ENCODE data around the gene GSX2. TPM values are rescaled to one million over a fixed set of nuclear protein-coding genes. Genes with fewer than 3 reads are reported as not detected.

GSX2 gene
- total RNA-seq, 4 donors from 2014 or later: not detected

DNA sequence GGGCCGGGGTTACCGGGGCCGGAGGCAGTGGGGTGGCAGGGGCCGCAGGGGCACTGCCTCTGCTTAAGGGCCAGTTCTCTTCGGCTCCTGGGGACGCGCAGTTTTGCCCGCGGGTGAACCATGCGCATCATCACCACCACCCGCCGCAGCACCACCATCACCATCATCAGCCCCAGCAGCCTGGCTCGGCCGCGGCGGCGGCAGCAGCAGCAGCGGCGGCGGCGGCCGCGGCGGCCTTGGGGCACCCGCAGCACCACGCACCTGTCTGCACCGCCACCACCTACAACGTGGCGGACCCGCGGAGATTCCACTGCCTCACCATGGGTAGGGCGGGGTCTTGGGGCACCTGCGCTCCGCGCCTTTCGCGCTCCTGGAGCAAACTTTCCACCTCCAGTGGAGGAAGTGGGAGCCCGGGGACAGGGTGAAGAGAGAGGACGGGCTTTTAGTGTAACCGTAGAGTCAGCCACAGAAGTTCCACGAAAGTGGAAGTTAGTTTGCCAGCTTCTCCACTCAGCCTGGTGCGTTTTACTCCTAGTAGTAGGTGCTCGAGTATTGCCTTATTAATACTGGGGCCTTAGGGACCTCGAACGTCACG lies 729 bp downstream of the GSX2 start:
- no peaks in the 10 kb centered on the region for H3K36me3 ChIP-seq
- TF ChIP-seq POLR2A (IDR thresholded peaks at IDR 0.05): no peak
- TF ChIP-seq, protein P1, sequence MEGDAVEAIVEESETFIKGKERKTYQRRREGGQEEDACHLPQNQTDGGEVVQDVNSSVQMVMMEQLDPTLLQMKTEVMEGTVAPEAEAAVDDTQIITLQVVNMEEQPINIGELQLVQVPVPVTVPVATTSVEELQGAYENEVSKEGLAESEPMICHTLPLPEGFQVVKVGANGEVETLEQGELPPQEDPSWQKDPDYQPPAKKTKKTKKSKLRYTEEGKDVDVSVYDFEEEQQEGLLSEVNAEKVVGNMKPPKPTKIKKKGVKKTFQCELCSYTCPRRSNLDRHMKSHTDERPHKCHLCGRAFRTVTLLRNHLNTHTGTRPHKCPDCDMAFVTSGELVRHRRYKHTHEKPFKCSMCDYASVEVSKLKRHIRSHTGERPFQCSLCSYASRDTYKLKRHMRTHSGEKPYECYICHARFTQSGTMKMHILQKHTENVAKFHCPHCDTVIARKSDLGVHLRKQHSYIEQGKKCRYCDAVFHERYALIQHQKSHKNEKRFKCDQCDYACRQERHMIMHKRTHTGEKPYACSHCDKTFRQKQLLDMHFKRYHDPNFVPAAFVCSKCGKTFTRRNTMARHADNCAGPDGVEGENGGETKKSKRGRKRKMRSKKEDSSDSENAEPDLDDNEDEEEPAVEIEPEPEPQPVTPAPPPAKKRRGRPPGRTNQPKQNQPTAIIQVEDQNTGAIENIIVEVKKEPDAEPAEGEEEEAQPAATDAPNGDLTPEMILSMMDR (IDR thresholded peaks at IDR 0.05): no peak
- H3K27ac ChIP-seq: no peak overlapping the region
- no peaks in the 10 kb centered on the region for H3K9me3 ChIP-seq
- no peak for DNase-seq
- 0% methylated on average over 4 to 11 of the region's 46 CpGs for WGBS, 2 donors
- peaks cover 26 to 100% (median 45%) of the 10 kb centered on the region in 4 donors for H3K27me3 ChIP-seq
- H3K4me1 ChIP-seq: peaks cover 20 to 46% (median 35%) of the 10 kb centered on the region in 3 donors
- intact Hi-C loops (cut with DNase I): no loop called here
- H3K4me3 ChIP-seq: peak overlapping the region; percentile 0 to 62 (median 28)

DNA sequence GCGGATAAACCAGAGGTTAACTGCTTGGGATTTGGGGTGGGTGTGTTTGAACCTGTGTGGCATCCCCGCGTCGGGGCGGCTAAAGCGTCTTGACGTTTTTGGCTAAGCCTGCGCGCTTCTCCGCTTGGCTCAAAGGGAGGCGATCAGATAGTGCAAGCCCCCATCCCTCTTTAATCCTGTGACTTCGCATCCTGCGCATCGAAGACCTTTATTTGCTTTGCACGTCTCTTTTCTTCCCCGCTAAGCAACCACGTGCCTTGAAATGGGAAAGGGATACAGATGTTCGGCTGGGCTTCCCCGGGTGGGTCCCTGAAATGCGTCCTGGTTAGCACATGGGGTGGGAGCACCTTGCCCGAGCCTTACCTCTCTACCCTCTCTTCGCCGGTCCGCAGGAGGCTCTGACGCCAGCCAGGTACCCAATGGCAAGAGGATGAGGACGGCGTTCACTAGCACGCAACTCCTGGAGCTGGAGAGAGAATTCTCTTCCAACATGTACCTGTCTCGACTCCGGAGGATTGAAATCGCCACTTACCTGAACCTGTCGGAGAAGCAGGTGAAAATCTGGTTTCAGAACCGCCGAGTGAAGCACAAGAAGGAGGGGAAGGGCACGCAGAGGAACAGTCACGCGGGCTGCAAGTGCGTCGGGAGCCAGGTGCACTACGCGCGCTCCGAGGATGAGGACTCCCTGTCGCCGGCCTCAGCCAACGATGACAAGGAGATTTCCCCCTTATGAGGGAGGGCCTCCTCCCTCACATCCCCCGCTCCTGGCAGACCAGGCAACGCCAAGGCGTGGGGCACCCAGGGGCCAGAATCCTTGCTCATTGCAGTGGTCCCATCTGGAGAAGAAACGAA lies 1.5 kb downstream of the GSX2 start:
- DNase-seq: no peak
- Histone ChIP-seq H3K4me3 (peak overlapping the region in 3 of 4 donors; percentile 22 to 62 (median 34)), H3K4me1 (peaks cover 20 to 46% (median 35%) of the 10 kb centered on the region in 3 donors), H3K27ac (no peak overlapping the region), H3K27me3 (peaks cover 26 to 100% (median 42%) of the 10 kb centered on the region in 4 donors), H3K36me3 (no peaks in the 10 kb centered on the region), H3K9me3 (no peaks in the 10 kb centered on the region)
- intact Hi-C loops (cut with DNase I): no loop called here
- no peak for TF ChIP-seq POLR2A (IDR thresholded peaks at IDR 0.05)
- TF ChIP-seq, protein P1 (IDR thresholded peaks at IDR 0.05): no peak
- WGBS, 2 donors: 3 to 9% methylated on average over 18 to 21 of the region's 50 CpGs

DNA sequence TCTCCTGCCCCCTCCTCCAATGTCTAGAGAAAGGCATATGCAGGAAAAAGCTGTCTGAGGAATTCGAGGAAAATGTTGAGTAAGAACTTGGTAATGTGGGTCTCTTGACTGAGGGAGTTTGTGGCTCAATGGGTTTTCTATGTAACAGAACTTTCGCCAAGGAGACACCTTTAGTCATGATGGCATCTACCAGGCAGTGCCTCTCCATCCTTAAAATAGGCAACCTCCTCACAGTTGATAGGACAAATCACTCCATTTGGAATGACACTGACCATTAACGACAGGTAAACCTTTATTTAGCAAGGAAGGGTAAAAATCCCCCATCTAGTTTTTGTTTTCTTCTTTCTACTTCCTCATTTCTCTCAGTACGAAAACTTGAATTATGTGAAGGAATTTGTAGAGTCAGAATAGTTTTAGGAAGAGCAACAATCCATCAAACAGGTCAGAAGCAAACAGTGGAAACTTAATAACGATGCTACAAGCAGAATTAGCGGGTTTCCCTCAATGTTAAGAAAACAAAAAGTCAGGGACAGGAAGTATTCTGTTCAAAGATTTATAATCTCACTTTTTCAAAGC lies 2.7 kb downstream of the GSX2 start:
- Histone ChIP-seq H3K27me3 (peaks cover 26 to 100% (median 36%) of the 10 kb centered on the region in 4 donors), H3K4me1 (peaks cover 20 to 46% (median 35%) of the 10 kb centered on the region in 3 donors), H3K27ac (no peak overlapping the region), H3K36me3 (no peaks in the 10 kb centered on the region), H3K9me3 (no peaks in the 10 kb centered on the region), H3K4me3 (no peak overlapping the region)
- TF ChIP-seq POLR2A (IDR thresholded peaks at IDR 0.05): no peak
- TF ChIP-seq, protein P1 (IDR thresholded peaks at IDR 0.05): no peak
- intact Hi-C loops (cut with DNase I): no loop called here
- WGBS, 2 donors: 49 to 52% methylated on average over 6 of the region's 6 CpGs
- DNase-seq: no peak

DNA sequence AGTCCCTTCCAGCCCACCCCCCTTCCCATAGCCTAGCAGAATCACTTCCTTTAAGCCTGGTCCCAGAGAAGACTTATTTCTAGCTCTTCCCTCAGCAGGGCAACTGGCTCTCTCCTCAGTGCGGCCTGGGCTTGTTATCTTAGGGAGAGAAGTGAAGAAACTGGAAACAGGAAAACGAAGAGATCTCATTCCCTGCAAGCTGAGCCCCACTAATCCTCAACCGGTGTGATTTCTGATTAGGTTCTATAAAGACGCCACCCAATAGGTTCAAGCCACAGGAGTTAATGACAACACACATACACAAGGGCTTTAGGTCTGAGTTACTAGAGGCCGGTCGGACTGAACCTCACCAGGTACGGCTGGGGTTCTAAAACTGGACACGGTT lies 3.2 kb downstream of the GSX2 start:
- WGBS, 2 donors: 35 to 36% methylated on average over 6 to 8 of the region's 8 CpGs
- H3K4me3 ChIP-seq: peak overlapping the region in 1 of 4 donors; percentile 19
- H3K4me1 ChIP-seq: peaks cover 20 to 49% (median 35%) of the 10 kb centered on the region in 3 donors
- H3K9me3 ChIP-seq: no peaks in the 10 kb centered on the region
- H3K27me3 ChIP-seq: peaks cover 26 to 100% (median 38%) of the 10 kb centered on the region in 4 donors
- DNase-seq: no peak
- TF ChIP-seq, protein P1 (IDR thresholded peaks at IDR 0.05): no peak
- TF ChIP-seq POLR2A (IDR thresholded peaks at IDR 0.05): no peak
- no peak overlapping the region for H3K27ac ChIP-seq
- no peaks in the 10 kb centered on the region for H3K36me3 ChIP-seq
- intact Hi-C loops (cut with DNase I): no loop called here

DNA sequence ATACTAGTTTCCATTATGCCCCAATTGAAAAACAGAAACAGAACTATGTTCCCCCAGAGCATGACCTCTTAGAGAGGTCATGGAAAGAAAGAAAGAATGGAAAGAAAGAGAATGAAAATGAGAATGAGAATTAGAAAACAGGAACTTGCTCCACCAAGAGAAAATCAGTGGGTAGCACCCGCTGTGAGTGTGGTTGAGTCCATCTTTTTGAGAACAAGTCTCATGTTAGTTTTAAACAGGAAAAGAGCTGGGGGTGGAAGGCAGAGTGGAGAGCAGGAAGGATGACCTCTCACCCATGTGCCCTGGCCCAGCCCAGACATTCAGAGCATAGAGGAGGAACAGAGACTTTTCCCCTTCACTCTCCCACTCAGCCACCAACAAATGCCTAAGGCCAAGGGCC lies 4.9 kb downstream of the GSX2 start:
- Histone ChIP-seq H3K36me3 (no peaks in the 10 kb centered on the region), H3K4me1 (peaks cover 28 to 55% (median 37%) of the 10 kb centered on the region in 3 donors), H3K9me3 (no peaks in the 10 kb centered on the region), H3K4me3 (no peak overlapping the region), H3K27ac (no peak overlapping the region), H3K27me3 (peaks cover 24 to 100% (median 35%) of the 10 kb centered on the region in 4 donors)
- no peak for TF ChIP-seq POLR2A (IDR thresholded peaks at IDR 0.05)
- TF ChIP-seq, protein P1 (IDR thresholded peaks at IDR 0.05): no peak
- WGBS, 2 donors: 50 to 79% methylated on average over 1 of the region's 1 CpG
- intact Hi-C loops (cut with DNase I): no loop called here
- no peak for DNase-seq
